NCI-H2196 (cell line): ENCODE results near the gene SEC31A.
"Not testable (repeated sequence)": the region's sequence is repeated elsewhere in the genome, so short reads cannot be mapped to it uniquely, and the experiment has no call there.

ENCODE experiments used
- DNase-seq: peaks from one replicate; lab custom pipeline; 2025; ENCODE audit not compliant: unreplicated experiment; lab: John Stamatoyannopoulos, UW

The SEC31A gene

DNA sequence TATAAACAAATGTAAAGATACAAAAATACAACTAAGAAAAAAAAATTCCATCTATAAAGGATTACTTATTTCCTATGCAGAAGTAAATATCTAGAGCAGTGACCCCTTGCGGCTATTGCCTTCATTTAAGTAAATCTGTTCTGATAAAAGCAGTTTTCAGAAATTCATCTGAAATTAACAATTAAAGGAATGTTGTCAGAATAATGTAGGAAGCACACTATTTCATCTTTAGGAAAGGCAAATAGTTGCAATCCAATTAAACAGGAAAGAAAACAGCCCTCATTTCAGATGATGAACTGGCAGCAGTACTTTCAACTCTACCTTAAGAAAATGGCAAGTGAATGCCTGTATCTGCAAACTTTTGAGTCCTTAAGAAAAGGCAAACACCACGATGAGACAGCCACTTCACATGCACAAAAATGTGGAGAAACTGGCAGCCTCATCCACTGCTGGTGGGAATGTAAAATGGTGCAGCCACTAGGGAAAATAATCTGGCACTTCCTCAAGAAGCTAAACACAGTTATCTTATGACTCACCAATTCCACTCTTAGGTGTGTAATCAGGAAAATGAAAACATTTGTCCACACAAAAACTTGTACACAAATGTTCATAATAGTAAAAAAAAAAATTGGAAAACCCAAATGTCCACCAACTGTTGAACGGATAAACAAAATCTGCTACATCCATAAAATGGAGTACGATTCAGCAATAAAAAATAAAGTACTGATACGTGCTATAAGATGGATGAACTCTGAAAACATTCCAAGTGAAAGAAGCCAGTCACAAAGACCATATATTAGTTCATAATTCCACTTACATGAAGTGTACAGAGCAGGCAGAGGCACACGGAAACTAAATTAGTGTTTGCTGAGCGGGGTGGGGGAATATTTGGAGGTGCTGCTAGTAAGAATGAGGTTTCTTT lies 7.6 kb upstream of the SEC31A start:
- DNase-seq: no peak

DNA sequence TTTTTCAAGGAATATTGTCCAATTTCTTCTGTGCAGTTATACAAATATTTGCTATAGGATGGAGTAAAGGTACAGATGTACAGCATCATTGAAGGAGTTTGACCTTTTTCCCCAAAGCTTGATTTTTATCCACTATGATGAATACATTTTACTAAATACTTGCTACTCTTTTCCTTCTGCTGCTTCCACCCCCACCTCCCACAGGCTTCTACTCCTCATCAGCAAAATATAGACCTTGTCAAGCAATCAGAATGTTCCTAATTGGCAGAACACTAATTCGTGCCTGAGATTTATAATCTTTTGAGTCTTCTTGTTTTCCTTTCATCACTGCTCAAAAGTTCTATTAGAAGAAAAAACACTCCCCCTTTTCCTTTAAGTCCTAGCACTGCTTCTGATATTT lies 5.8 kb upstream of the SEC31A start:
- DNase-seq: no peak

DNA sequence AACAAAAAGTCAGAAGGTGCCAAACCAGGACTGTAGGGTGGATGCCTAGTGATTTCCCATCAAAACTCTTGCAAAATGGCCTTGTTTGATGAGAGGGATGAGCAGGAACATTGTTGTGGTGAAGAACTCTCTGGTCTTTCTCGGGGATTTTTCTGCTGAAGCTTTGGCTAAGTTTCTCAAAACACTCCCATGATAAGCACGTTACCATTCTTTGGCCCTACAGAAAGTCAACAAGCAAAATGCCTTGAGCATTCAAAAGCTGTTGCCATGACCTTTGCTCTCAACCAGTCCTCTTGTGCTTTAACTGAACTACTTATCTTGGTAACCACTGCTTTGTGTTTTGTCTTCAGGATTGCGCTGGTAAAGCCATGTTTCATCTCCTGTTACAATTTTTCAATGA lies 3.0 kb upstream of the SEC31A start:
- DNase-seq: no peak

DNA sequence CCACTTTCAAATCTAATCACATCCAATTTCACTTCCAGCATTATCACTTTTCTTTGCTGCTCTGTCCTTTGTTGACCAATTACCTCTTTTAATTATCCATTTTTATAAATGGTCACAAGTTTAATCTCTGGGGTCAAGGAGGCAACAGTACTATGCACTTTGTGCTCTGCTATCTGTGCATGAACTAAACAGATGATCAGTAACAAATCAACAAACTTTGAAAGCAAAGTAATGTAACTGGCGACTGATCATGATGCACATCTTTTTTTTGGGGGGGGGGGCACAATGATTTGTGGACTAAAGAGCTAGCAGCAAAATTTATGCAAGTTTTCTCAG lies 1.5 kb upstream of the SEC31A start:
- DNase-seq: no peak

DNA sequence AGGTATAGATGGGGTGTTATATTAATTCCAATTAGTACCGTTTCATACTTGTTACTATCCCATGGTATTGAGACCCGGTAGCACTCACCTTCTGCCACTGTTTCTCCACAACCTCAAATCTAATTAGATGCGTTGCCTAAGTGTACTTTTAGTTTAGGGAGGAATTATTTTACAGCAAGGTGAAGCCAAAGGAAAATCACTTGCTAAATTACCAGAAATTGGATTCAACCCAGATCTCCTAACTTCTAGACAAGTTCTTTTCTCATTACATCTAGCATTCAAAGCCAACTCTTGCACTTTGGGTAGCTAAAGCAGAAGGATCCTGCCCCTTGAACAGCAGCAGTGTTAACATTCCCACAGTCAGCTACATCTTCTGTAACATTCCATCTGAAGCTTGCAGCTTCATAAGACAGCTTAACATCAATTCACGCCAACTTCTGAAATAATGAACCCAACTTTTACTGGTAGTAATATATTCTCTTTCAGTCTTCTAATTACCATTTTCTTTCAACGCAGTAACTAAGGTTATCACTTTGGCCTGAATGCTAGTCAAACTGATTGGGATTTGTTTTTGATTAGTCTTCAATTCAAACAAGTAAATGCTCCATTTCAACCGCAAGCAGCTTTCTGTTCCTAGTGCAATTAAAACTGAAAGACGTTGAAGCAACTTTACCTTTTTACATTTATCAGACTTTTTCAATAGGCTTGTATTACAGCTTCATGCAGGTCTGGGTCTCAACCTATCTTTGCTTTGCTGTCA lies 934 bp upstream of the SEC31A start:
- no peak for DNase-seq

DNA sequence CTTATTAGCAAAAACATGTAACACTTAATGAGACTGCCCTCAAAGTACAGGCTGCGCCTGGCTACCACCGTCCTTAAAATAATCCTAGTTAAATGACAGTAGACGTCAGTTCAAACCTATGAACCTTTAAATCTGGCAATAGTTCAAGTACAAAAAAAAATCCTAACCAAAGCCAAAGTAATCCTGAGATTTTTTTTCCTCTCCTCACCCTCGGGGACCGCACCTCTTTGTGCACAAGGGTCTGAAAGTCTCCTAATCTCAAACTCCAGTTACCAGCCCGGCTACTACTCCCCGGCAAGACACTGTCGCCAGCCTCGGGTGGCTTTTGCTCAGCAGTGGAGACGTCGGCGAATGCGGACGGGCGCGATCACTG lies 439 bp downstream of the SEC31A start:
- no peak for DNase-seq

DNA sequence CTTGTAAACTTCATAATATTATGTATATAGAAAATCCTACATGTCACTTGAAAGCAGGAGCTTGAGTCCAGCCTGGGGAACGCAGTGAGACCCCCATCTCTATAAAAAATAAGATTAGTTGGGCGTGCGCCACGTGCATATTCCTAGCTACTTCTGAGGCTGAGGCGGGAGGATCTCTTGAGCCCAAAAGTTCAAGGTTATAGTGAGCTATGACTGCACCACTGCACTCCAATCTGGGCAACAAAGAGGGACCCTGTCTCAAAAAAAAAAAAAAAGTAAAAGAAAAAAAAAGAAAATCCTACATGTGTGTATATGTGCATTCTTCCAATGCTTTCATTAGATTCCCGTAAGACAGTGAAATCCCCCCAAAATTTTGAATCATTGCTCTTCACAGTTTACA lies 1.7 kb downstream of the SEC31A start:
- DNase-seq: no peak

DNA sequence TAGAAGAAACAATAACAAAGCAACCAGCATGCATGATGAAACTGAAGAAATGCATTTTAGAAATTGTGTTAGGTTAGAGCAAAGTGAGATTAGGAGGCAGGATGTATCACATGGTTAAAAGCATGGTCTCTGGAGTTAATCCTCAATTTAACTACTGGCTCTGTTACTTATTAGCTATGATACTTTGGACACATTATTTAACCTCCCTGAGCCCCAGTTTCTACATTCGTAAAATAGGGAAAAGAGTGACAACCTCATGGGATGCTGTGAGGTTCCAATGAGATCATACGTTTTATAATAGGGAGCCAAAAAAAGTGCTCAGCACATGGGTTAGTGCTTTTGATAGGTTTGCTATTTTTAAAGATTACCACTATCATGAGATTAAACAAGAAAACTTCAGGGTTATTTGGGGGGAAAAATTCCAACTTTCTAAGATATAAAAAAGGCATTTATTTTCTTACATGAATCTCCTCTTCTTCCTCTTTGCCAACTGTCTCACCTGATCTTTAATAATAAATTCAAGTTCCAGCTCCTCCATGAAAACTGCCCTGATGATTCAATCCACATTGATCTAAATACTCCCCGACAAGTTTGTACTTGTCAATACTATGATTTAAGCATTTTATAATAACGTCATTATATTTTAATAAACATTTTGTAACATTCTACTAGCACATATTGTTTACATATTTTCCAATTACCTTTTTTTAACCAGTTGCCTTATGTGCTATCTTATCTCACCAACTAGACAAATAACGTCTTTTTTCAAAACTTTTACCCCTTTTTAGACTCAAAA lies 4.6 kb downstream of the SEC31A start:
- DNase-seq: no peak

DNA sequence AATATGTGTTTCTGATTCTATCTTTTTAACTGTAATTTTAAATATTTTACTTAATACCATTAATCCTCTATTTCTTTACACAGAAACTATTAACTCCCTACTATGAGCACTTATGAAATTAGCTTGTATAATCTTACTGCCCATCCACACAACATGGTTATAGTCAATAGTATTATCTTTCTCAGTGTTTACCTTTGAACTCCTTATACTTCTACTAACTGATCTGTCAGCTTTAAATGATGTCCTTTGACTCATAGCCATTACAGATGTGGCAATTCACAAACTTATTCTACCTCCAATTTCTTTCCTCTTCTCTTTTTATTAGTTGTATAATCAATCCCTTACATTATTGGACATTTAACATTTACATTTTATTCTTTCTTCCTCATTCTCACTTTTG lies 5.5 kb downstream of the SEC31A start:
- no peak for DNase-seq

DNA sequence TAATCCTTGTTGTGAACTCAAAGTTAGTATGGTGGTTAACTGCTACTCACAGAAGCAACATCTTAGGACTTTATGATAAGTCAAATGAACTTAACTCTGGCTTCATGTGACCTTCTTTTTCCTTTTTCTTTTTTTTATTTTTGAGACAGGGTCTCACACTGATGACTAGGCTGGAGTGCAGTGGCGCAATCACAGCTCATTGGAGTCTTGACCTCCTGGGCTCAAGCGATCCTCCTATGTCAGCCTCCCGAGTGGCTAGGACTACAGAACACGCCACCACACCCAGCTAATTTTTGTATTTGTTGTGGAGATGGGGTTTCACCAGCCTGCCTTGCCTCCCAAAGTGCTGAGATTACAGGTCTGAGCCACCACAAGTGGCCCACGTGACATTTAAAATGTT lies 22.4 kb downstream of the SEC31A start:
- DNase-seq: no peak

DNA sequence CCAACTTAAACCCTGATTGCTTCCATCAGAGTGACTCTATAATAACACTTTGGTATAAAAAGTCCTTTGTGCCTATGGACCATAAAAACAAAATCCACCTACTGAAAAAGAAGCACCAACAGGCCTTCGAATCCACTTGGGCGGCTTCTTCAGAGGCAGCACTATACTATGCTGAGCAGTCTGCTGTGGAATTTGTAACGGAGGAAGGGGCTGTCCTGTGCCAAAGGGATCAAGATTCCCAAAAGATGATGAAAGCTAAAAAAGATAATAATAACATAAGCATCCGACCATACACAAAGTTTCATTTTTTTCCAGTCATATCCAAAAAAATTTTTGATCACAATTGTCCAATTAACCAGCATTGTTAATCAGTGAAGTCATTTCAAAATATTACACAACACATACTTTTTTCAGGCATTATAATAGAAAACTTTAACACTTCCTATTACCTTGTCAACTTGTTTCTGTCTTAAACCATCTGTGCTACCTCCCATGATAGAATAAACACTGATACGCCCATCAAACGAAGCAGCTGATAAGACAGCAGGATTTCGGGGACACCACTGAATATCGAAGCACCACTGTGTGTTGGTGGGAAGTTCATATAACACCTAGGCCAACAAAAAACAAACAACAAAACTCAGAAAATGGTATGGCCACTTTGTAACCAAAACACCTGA lies 24.1 kb downstream of the SEC31A start:
- DNase-seq: no peak

DNA sequence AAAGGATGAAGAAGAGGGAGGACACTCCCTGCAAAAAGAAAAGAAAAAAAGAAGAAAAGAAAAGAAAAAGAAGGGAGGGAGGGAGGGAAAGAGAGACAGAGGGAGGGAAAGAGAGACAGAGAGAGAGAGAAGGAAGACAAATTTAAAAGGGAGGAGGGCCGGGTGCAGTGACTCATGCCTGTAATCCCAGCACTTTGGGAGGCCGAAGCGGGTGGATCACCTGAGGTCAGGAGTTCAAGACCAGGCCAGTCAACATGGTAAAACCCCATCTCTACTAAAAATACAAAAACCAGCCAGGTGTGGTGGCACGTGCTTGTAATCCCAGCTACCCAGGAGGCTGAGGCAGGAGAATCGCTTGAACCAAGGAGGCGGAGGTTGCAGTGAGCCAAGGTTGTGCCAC lies 24.9 kb downstream of the SEC31A start:
- not testable (repeated sequence) for DNase-seq

DNA sequence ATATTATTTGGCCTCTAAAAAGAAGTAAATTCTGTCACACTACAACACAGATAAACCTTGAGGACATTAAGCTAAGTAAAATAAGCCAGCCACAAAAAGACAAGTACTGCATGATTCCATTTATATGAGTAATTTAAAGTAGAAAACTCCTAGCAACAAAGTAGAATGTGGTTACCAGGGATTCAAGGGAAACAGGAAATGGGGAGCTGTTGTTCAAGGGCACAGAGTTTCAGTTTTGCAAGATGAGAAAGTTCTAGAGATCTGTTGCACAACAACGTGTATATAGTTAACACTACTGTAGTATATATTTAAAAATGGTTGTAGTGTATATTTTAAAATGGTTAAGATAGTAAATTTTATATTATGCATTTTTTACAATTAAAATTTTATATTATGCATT lies 25.4 kb downstream of the SEC31A start:
- DNase-seq: no peak

DNA sequence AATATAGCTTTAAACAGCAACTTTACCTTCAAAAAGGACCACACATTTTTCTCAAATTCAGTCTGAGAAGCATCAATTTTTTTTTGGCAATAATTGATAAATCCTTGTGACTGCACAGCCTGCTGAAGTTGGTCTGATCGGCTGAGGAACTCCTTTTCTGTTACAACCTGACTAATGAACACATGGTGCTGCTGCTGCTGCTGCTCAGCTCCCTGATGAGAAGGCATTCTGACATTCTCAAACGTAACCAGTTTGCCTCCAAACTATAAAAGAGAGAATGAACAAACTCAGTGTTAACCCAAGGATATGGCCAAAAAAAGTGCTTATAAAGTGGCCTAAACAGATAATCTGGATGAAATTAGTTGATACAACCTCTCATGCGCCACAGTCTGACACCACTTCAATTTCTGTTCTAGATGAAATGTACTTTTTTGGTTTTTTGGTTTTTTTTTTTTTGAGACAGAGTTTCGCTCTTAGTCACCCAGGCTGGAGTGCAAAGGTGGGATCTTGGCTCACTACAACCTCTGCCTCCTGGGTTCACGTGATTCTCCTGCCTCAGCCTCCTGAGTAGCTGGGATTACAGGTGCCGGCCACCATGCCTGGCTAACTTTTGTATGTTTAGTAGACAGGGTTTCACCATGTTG lies 26.5 kb downstream of the SEC31A start:
- DNase-seq: no peak

DNA sequence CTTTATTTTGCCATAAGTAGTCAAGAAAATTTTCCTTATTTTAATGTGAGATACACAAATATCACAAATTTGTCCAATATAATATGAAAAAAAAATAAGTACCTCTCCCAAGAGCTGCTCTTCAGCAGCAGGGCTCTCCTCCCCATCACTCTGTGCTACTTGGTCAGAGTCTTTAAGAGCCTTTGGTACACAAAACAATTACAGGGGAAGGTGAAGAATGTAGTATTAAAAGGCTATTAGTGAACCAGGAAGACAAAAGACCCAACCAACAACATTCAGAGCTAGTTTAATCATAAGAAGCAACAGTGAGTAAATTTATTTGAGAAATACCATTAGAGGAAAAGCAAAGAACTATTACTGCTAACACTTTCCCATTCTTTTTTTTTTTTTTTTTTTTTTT lies 29.4 kb downstream of the SEC31A start:
- no peak for DNase-seq

DNA sequence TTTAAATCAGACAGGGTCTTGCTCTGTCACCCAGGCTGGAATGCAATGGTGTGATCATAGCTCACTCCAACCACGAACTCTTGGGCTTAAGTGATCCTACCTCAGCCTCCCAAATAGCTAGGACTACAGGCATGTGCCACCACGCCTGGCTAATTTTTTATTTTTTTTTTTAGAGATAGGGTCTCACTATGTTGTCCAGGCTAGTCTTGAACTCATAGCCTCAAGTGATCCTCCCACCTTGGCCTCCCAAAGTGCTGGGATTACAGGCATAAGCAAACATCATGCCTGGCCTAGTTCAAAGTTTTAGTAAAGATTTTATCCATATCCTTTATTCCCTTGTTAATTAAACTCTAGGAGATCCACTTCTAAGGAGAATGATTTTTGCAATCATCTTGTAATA lies 30.5 kb downstream of the SEC31A start:
- DNase-seq: not testable (repeated sequence)

DNA sequence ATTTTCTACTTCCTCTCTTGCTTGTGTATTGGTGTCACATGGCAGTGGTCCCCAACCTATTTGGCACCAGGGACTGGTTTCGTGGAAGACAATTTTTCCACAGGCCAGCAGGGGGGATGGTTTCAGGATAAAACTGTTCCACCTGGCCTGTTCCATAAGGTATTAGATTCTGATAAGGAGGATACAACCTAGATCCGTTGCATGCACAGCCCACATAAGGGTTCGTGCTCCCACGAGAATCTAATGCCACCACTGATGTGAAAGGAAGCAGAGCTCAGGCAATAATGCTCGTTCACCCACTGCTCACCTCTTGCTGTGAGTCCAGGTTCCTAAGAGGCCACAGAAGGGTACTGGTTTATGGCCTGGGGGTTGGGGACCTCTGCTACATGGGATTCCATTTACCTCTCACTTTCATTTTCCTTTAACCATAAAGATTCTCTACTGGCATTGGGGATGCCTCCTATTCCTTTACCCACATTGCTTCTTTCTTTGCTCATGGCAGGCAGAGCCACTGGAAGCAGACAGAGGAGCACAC lies 38.1 kb downstream of the SEC31A start:
- DNase-seq: no peak

DNA sequence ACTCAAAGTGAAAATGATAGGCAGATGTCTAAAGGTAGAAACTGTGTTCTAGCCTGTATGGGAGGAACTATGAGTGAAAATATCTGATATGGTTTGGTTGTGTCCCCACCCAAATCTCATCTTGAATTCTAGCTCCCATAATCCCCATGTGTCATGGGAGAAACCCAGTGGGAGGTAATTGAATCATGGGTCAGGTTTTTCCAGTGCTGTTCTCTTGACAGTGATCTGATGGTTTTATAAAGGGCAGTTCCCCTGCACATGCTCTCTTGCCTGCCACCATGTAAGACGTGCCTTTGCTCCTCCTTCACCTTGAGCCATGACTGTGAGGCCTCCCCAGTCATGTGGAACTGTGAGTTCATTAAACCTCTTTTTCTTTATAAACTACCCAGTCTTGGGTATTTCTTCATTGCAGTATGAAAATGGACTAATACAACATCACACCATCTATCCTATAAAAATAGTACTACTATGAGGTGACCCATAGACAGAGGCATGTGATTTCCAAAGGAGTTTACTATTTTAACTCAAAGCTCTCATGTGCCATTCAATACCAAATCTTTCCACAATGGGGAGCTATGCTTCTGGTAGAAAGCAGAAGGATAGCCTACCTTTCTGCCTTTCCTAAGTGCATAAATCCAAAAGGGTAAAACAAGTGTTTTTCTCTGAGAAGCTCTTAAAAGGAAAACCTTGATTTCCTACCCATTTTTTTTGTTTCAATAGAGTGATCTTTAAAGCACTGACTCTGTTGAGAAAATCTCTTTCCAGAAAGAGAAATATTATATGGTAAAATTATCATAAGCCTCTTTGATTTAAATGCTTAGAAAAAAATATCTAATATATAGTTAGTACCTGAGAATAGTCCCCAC lies 38.8 kb downstream of the SEC31A start:
- DNase-seq: peak; percentile 0

DNA sequence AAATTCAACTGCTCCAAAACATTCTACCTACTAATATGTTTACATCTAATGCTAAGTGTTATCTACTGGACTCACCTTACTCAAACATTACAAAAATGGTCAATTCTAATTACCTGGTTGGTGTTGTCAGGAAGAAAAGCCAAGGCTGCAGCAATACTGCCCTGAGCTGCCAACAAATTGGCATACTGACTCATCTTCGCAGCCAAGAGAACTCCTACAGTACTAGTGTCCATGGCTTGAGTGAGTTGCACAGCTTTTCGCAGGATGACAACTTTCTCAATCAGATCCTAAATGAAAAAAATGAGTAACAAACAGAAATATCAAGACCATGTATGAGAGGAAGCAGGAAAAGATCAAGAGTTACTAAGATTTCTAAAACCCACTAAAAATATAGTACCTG lies 39.6 kb downstream of the SEC31A start:
- DNase-seq: no peak
